EH (cell line): ENCODE results near the gene ZEB2.

Source experiments
- DNase-seq: peaks from one replicate; pipeline ENCODE4 v3.0.0-alpha.2; 2015; ENCODE audit warnings: low read depth

ZEB2 gene

GRCh38 chr2:144495227-144496091 lies 24.5 kb downstream of the ZEB2 start:
- no peak for DNase-seq

GRCh38 chr2:144493027-144493809 lies 26.7 kb downstream of the ZEB2 start:
- DNase-seq = no peak

GRCh38 chr2:144490857-144491256 lies 29.1 kb downstream of the ZEB2 start:
- no peak for DNase-seq

GRCh38 chr2:144490017-144490416 lies 29.9 kb downstream of the ZEB2 start:
- no peak for DNase-seq

- no peak for DNase-seq
These were observed 30.5 kb downstream of the ZEB2 start for GRCh38 chr2:144489315-144489916.

- no peak for DNase-seq
These were observed 35.5 kb downstream of the ZEB2 start for GRCh38 chr2:144484201-144484948.

GRCh38 chr2:144481666-144482065 lies 38.3 kb downstream of the ZEB2 start:
- DNase-seq = no peak

- DNase-seq = no peak
These were observed 38.8 kb downstream of the ZEB2 start for GRCh38 chr2:144481109-144481508.

- peak; percentile 66 for DNase-seq
These were observed 39.6 kb downstream of the ZEB2 start for GRCh38 chr2:144480285-144480684.

- no peak for DNase-seq
These were observed 40.3 kb downstream of the ZEB2 start for GRCh38 chr2:144479659-144480058.

- DNase-seq = peak; percentile 61
These were observed 40.8 kb downstream of the ZEB2 start for GRCh38 chr2:144479138-144479537.

- DNase-seq = no peak
These were observed 42.0 kb downstream of the ZEB2 start for GRCh38 chr2:144477957-144478311.

- peak; percentile 82 for DNase-seq
These were observed 42.5 kb downstream of the ZEB2 start for GRCh38 chr2:144477281-144477956.

GRCh38 chr2:144476682-144477081 lies 43.2 kb downstream of the ZEB2 start:
- no peak for DNase-seq

- DNase-seq = no peak
These were observed 44.2 kb downstream of the ZEB2 start for GRCh38 chr2:144475569-144476275.

- DNase-seq = no peak
These were observed 44.9 kb downstream of the ZEB2 start for GRCh38 chr2:144475044-144475443.

GRCh38 chr2:144474017-144474416 lies 45.9 kb downstream of the ZEB2 start:
- no peak for DNase-seq

GRCh38 chr2:144472911-144473310 lies 47.0 kb downstream of the ZEB2 start:
- DNase-seq = no peak

- no peak for DNase-seq
These were observed 47.9 kb downstream of the ZEB2 start for GRCh38 chr2:144472046-144472412.

GRCh38 chr2:144471305-144472045 lies 48.4 kb downstream of the ZEB2 start:
- DNase-seq = no peak
